Transverse colon (tissue), 4 donors: ENCODE data around the gene GPX4. TPM values are rescaled to one million over a fixed set of nuclear protein-coding genes. Genes with fewer than 3 reads are reported as not detected.
A peak's percentile ranks its signal among the peaks of the same experiment; 100 is the strongest.

ENCODE experiments used
- DNase-seq: peaks from one replicate; pipeline ENCODE4 v3.0.0-alpha.2; 2019
- H3K27ac ChIP-seq, 4 donors: fragments of 200-600 bp; sonication (generic); 2 replicates each; pipeline ENCODE4 v1.5.1; 2016 to 2018; ENCODE audit warnings: inconsistent platforms in 4 of 4
- H3K27me3 ChIP-seq: fragments of 200-600 bp; sonication (generic); 2 replicates; pipeline ENCODE4 v1.5.1; 2017; ENCODE audit warnings: inconsistent platforms
- H3K36me3 ChIP-seq, 4 donors: fragments of 200-600 bp; sonication (generic); 2 replicates each; pipeline ENCODE4 v1.5.1; 2017 to 2019; ENCODE audit warnings: inconsistent platforms in 4 of 4
- H3K4me1 ChIP-seq, 4 donors: fragments of 200-600 bp; sonication (generic); 2 replicates each; pipeline ENCODE4 v1.5.1; 2017 to 2020; ENCODE audit warnings: inconsistent platforms in 4 of 4
- H3K4me3 ChIP-seq, 4 donors: fragments of 200-600 bp; sonication (generic); 1 replicate in 1 of 4; 2 replicates in 3 of 4; pipeline versions ENCODE4 v1.5.1 to v1.6.1; 2017 to 2019; ENCODE audit warnings: inconsistent platforms in 4 of 4
- H3K9me3 ChIP-seq, 2 donors: fragments of 200-600 bp; sonication (generic); 2 replicates each; pipeline ENCODE4 v1.5.1; 2017 to 2019; ENCODE audit warnings: inconsistent platforms in 2 of 2
- CTCF ChIP-seq, 5 experiments: fragments of 200-600 bp in 3 of 5; fragments of 450-650 bp in 2 of 5; sonication (generic) in 3 of 5; IDR thresholded peaks; 1 replicate in 2 of 5; 2 replicates in 3 of 5; pipeline ENCODE4 v1.5.1; 2016 to 2017; ENCODE audit warnings: antibody characterized with exemption in 5 of 5, inconsistent platforms in 3 of 5, mild to moderate bottlenecking in 2 of 5, moderate library complexity in 1 of 5
- EP300 ChIP-seq: sonication (generic); formaldehyde crosslinking; IDR thresholded peaks from one replicate; pipeline ENCODE4 v1.6.1; 2017; ENCODE audit warnings: antibody characterized with exemption, low read depth
- POLR2A ChIP-seq: fragments of 450-650 bp; IDR thresholded peaks from one replicate; pipeline ENCODE4 v1.6.1; 2016; ENCODE audit warnings: antibody characterized with exemption, mild to moderate bottlenecking, moderate library complexity
- POLR2AphosphoS5 ChIP-seq, 3 donors: sonication (generic); formaldehyde crosslinking; IDR thresholded peaks; one replicate each; pipeline ENCODE4 v1.6.1; 2016; ENCODE audit warnings: antibody characterized with exemption in 3 of 3
- WGBS, 2 donors: methylation state at CpG; one replicate each; pipeline ENCODE4 v1.1.5; 2018; ENCODE audit warnings: low coverage in 1 of 2; 5-methylcytosine and 5-hydroxymethylcytosine counted together
- in situ Hi-C, 4 donors: fragments of 200-750 bp; cut with MboI; loops; one replicate each; pipeline versions ENCODE4 v1.15.0 to v1.15.1; 2017; ENCODE audit warnings: low sequenced_read_pairs in 3 of 4, low pct_ligation_motif_present in 1 of 4, low pct_unique_long_range_greater_than_20kb in 1 of 4
- intact Hi-C: fragments of 100-400 bp; cut with DNase I; formaldehyde crosslinking; loops from one replicate; pipeline ENCODE4 v1.15.1; 2023; ENCODE audit warnings: low total_unique reads
- total RNA-seq, 4 donors: library from RNA; depleted of rRNA; stranded (reverse); fragments of >200 nt; gene quantifications; one replicate each; pipeline ENCODE4 v1.1.0, GENCODE V29; 2016

Gene GPX4
- total RNA-seq, 4 donors from 2014 or later, result 115 to 426 (median 261) TPM

- 86% methylated on average over 12 of the region's 25 CpGs; no CpG with 5 or more reads in 1 of the 2 donors for WGBS, 2 donors
- H3K27me3 ChIP-seq, result no peaks in the 10 kb centered on the region
- H3K9me3 ChIP-seq, result no peaks in the 10 kb centered on the region
- intact Hi-C loops, result no loop called here
- DNase-seq, result peak; percentile 79
- peaks cover 30 to 76% (median 58%) of the 10 kb centered on the region in 4 donors for H3K4me1 ChIP-seq
- peak overlapping the region in 2 of 4 donors; percentile 62 to 81 for H3K4me3 ChIP-seq
- in situ Hi-C loops, result no loop called here
- peak overlapping the region; percentile 93 to 98 (median 95) for H3K27ac ChIP-seq
- TF ChIP-seq CTCF (IDR thresholded peaks at IDR 0.05), result no peak
- no peak for TF ChIP-seq EP300
- peak; percentile 38 for TF ChIP-seq POLR2A
- TF ChIP-seq POLR2AphosphoS5 (IDR thresholded peaks at IDR 0.05), result peak in 2 of 3 donors; percentile 14 to 68
- no peaks in the 10 kb centered on the region for H3K36me3 ChIP-seq
Measured at GRCh38 chr19:1133471-1133929, 29.7 kb downstream of the GPX4 start.

- WGBS, 2 donors, result 91% methylated on average over 11 of the region's 11 CpGs; no CpG with 5 or more reads in 1 of the 2 donors
- Histone ChIP-seq H3K27ac (peak overlapping the region in 2 of 4 donors; percentile 93 to 97), H3K27me3 (no peaks in the 10 kb centered on the region), H3K4me3 (no peak overlapping the region), H3K36me3 (no peaks in the 10 kb centered on the region), H3K4me1 (peaks cover 30 to 66% (median 58%) of the 10 kb centered on the region in 4 donors), H3K9me3 (no peaks in the 10 kb centered on the region)
- in situ Hi-C loops, result no loop called here
- TF ChIP-seq EP300 (no peak), POLR2A (no peak), POLR2AphosphoS5 (IDR thresholded peaks at IDR 0.05) (no peak), CTCF (IDR thresholded peaks at IDR 0.05) (no peak)
- intact Hi-C loops, result no loop called here
- DNase-seq, result no peak
Measured at GRCh38 chr19:1134431-1134830, 30.6 kb downstream of the GPX4 start.

GRCh38 chr19:1135454-1135853 is 31.7 kb downstream of the GPX4 start:
- H3K27ac ChIP-seq, result peak overlapping the region; percentile 73 to 85 (median 82)
- no peaks in the 10 kb centered on the region for H3K36me3 ChIP-seq
- H3K4me1 ChIP-seq, result peaks cover 25 to 56% (median 50%) of the 10 kb centered on the region in 4 donors
- in situ Hi-C loops, result no loop called here
- 72% methylated on average over 15 of the region's 17 CpGs; no CpG with 5 or more reads in 1 of the 2 donors for WGBS, 2 donors
- TF ChIP-seq CTCF (IDR thresholded peaks at IDR 0.05) (no peak), EP300 (no peak), POLR2A (no peak)
- intact Hi-C loops, result no loop called here
- no peak overlapping the region for H3K4me3 ChIP-seq
- no peaks in the 10 kb centered on the region for H3K9me3 ChIP-seq
- H3K27me3 ChIP-seq, result no peaks in the 10 kb centered on the region
- no peak for DNase-seq

GRCh38 chr19:1136201-1136600 is 32.4 kb downstream of the GPX4 start:
- in situ Hi-C loops, result no loop called here
- peak; percentile 76 for DNase-seq
- Histone ChIP-seq H3K27ac (peak overlapping the region; percentile 73 to 85 (median 82)), H3K36me3 (no peaks in the 10 kb centered on the region), H3K4me3 (no peak overlapping the region), H3K4me1 (peaks cover 24 to 49% (median 43%) of the 10 kb centered on the region in 4 donors), H3K27me3 (no peaks in the 10 kb centered on the region), H3K9me3 (no peaks in the 10 kb centered on the region)
- TF ChIP-seq EP300 (no peak), POLR2A (no peak), POLR2AphosphoS5 (IDR thresholded peaks at IDR 0.05) (peak in 2 of 3 donors; percentile 20 to 59), CTCF (IDR thresholded peaks at IDR 0.05) (no peak)
- 44% methylated on average over 7 of the region's 12 CpGs; no CpG with 5 or more reads in 1 of the 2 donors for WGBS, 2 donors
- intact Hi-C loops, result no loop called here
